UCSD-AML1 (cell line): ENCODE data around the gene FBXL17.

ENCODE experiments used
- DNase-seq: peaks from one replicate; lab custom pipeline; 2025; ENCODE audit not compliant: unreplicated experiment; lab: John Stamatoyannopoulos, UW

Gene FBXL17

DNA sequence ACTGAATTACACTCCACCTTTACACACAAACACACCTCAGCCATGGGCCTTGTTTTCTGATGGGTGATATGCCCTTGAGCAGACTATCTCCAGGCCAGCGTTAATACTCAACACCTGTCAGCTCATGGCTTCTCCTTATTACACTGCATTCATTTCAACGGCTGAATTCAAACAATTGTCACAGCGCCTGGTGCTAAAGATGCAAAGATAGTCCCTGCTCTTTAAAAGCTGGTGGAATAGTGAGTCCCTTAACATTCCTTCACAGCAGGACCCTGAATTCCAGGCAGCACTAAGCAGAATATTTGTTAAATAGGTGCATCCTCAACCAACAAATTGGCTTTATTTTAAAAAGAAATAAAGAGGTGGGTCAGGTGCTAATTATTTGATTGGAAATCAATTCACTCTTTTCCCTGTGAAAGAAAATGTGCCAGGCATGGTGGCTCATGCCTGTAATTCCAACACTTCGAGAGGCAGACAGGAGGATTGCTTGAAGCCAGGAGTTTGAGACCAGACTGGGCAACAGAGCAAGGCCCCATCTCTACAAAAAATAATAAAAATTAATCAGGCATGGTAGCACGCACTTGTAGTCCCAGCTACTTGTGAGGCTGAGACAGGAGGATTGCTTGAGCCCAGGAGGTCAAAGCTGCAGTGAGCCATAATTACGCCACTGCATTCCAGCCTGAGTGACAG, 555.4 kb downstream of the FBXL17 start:
- no peak for DNase-seq

GRCh38 chr5:107824821-107825220, 557.1 kb downstream of the FBXL17 start:
- DNase-seq = no peak

DNA sequence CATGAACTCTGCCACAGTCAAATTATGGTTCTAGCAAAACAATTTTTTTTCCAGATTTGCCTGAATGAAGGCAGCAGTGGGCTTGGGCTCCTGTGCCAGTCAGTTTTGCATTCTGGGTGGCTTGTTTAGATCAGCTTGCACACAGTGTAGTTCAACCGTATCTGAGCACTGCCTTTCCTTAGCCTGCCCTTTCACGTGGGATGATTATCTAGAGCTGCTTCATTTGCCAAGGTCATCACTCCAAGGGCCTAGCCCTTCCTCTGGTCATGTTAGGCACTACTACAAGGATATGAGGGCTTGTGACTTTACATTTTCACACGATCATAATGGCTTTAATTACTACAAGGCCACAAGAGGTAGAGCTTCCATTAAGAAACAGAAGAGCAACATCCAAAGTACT, 560.6 kb downstream of the FBXL17 start:
- DNase-seq = no peak

GRCh38 chr5:107820429-107820828, 561.5 kb downstream of the FBXL17 start:
- DNase-seq = no peak

GRCh38 chr5:107817951-107818350, 563.9 kb downstream of the FBXL17 start:
- no peak for DNase-seq

GRCh38 chr5:107817436-107817835, 564.5 kb downstream of the FBXL17 start:
- no peak for DNase-seq

DNA sequence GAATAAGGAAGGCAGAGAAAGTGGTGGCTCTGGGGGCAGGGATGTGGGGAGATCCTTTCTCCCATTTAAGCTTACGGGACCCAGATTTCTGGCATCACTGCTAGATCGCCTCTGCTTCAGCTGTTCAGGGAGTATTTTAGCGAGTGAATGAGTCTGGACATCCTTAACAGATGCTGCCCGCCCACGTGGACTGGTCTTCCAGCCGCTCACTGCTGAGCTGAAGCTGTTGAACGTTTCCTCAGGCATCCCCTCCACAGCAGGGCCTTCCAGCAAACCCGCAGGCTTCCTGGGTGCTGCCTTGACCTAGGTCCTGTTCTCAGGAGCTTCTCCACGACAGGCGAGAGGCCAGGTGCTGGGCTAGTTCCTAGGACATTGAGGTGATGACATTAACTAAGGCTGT, 566.8 kb downstream of the FBXL17 start:
- no peak for DNase-seq

DNA sequence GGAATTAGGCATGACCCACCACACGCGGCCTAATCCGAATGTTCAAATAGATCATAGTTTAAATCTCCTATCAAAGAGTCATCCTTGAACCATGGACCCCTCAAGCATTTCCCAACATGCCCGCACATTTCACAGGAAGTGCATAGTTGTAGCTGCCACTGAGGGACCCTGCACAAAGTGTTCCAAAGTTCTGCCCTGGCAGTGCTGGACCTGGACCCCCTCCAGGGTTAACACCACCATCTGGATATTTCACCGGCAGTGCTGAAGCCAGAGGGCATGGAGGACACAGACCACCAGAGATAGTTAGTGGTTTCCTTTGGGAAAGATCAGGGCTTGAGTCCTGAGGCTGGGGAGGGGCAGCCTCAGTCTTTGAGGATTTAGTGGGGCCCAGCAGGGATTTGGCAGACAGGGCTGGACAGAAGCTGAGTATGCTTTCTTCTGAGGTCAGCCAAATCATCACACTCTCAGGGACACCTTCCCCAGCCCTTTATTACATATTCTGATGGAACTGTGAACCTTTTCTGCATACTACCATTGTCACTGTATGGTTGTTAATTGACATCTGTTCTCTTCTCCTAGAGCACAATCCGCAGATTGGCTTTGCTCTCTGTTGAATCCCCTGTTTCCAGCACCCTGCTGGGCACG, 567.6 kb downstream of the FBXL17 start:
- DNase-seq = no peak

GRCh38 chr5:107813559-107813958, 568.3 kb downstream of the FBXL17 start:
- no peak for DNase-seq

DNA sequence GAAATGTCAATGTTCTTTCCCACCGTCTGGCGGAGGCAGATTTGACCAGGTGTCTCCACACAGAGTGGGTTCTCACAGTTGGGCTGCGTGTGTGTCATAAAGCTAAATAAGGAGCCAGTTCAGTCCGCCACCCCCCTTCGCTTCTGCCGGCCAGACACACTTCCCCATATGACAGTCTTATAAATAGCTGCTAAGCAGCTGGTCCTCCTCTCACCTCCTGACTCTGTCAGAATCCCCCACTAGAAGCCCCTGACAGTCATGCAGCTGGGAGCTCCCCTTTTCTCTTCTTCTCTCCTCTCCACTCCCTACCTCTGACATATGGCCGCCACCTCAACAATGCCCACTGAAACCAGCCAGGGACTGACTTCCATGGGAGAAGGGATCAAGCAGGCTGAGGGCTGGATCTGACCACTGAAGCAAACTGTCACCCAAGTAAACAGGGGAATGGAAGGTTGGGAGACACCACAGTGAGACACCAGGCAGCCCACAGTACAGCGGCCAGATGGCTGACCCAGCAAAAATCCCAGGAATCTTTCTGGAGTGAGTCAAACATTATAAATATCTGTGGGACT, 569.2 kb downstream of the FBXL17 start:
- DNase-seq = no peak

DNA sequence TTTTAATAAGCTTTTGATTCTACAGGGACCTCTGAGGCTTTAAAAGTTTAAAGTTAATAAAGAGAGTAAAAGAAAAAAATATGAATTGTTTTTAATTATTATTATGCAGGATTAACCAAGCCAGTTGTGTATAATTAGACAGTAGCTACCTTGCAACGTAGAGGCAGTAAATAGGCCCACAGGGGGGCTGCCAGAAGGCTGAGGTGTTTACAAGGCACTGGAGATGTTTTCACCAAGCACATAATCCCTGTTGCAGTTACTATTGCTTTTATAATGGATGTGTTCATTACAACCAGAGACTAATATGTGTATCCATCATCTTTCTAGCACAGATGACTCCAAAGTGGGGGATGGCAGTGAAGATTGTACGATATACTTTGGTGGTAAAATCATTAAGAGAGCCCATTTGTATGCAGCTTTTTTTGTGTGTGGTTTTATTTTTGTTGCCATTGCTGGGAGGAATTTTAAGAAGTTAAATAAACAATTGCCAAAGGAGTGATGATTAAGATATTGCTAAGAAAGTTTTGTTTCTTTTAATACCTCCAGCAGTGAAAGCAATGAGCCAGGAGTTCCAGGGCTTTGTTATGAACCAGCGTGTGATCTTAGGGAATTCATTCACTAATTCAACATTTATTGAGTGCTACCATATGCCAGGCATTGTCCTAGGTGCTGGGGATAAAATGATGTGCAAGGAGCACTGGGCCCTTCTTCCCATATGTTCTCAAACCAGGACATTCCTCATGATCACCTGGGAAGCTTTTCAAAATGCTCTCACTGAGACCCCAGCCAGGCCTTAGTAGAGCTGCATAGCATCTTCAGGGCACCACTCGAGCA, 572.5 kb downstream of the FBXL17 start:
- no peak for DNase-seq
